ENCODE data around the gene RBM34.
"Not testable (repeated sequence)": the region's sequence is repeated elsewhere in the genome, so short reads cannot be mapped to it uniquely, and the experiment has no call there.

RBM34 gene

GRCh38 chr1:235088430-235088829 lies 72.6 kb downstream of the RBM34 start:
- no peak overlapping the region for H3K4me3 ChIP-seq (ENCODE audit: low read depth, low read length)
- CTCF ChIA-PET, result interaction anchor here (0.7 to 1.9 kb wide), 3 partner anchors 17 to 589 kb away, joined by 3 to 8 read pairs (median 3); no protein-coding TSS in a partner anchor
- no peak for DNase-seq (ENCODE audit: low read depth, low spot score)
- TF ChIP-seq CTCF (IDR thresholded peaks at IDR 0.05; ENCODE audit: insufficient read depth, low read length, missing control alignments), result no peak
- POLR2A ChIA-PET, result no interaction called here

DNA sequence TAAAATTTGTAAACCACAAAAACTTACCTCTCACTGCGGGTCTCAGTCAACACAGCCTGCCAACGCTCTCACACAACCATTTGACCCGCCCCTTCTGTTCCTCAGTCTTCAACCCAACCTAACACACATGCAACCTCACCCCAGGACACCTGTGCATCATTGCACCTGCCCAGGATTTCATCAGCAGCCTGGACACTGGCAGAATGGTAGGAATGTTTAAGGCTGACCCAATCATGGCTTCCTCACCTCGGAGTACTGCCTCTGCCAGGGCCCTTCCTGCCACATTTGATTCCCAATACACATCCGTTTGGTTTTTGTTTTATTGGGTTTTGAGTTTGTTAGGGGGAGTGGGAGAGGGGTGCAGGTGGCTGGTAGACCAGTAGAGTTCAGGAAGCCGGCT lies 73.1 kb downstream of the RBM34 start:
- ChIA-PET CTCF (interaction anchor here (0.8 to 1.9 kb wide), 2 partner anchors 17 to 588 kb away, joined by 3 to 8 read pairs; no protein-coding TSS in a partner anchor), POLR2A (no interaction called here)
- DNase-seq (ENCODE audit: low read depth, low spot score), result no peak
- no peak for TF ChIP-seq CTCF (IDR thresholded peaks at IDR 0.05; ENCODE audit: insufficient read depth, low read length, missing control alignments)
- H3K4me3 ChIP-seq (ENCODE audit: low read depth, low read length), result no peak overlapping the region

- CTCF ChIA-PET, result interaction anchor here (0.8 to 4.8 kb wide), 9 partner anchors 15 to 971 kb away, joined by 3 to 55 read pairs (median 7); no protein-coding TSS in a partner anchor
- H3K4me3 ChIP-seq (ENCODE audit: low read depth, low read length); DNase-seq (ENCODE audit: low read depth, low spot score); POLR2A ChIA-PET: not testable (repeated sequence)
Measured at GRCh38 chr1:235085411-235086117, 75.5 kb downstream of the RBM34 start.

Measured in AG04449 (cell line).